GM21529 (cell line): ENCODE results near the gene MGAT4A.

Experiments used
- ATAC-seq: cut with Tn5 transposase; IDR thresholded peaks from one replicate; pipeline ENCODE4 v1.9.1; 2021; ENCODE audit not compliant: unreplicated experiment

Gene MGAT4A

DNA sequence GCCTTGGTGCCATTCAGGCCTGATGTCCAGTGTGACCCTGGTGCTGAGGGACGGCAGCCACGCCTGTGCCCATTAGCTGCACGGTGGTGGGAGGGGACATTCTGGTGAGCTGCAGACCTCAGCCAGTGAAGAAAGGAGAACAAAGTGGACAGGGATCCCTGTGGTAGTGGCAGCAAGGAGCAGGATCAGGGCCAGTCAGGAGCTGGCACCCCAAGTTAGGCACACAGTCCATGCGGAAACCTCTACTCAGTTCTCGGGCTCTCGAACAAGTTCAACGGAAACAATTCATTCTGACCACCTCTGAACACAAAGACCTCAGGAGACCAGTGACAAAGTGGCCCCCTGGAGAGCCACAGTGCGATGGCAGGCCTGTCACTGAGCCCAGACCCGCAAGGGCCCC, 152.7 kb downstream of the MGAT4A start:
- no peak for ATAC-seq

DNA sequence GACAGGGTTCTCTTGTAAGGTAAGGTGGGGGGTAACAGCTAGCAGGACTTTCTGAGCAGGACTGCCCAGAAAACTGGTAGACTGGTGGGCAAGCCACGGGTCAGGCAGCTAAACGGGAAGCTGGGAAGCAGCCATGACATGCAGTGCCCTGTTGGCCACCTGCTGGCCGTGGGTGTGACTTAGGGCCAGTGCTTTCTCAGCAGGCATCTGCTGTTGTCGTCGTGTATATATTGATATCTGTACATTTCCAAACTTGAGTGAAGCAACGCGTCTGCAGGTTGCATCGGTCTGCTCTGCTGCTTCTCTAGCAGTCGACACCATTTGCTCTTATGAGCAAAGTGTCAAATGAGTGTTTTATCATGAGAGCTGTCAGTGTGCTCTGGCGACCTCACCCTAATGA, 153.6 kb downstream of the MGAT4A start:
- ATAC-seq: no peak

DNA sequence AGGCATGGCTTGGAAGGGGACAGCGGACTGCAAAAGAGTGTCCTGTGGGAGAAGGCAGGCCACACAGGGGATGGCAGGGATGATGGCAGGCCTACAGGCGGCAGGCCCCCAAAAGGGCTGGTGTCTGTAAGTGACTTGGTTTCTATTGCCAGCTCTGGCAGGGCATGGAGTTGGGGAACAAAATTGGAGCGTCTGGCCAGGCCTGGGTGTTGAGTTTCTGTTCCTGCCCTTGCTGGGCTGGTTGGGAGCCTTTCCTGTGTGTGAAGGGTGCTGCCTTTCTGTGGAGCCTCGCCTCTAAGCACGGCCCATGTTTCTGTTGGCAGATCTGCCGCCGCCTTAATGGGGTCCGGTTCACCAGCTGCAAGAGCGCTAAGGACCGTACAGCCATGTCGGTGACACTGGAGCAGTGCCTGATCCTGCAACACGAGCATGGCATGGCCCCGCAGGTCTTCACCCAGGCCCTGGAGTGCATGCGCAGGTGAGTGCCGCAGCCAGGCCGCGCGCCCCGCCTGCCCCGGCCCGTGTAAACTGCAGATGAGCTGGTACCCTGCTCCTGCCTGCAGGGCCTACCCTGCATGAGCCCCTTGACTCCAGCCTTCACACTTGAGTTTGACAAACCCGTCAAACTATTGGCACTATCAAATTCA, 154.1 kb downstream of the MGAT4A start:
- no peak for ATAC-seq

GRCh38 chr2:98573426-98573825, 157.5 kb downstream of the MGAT4A start:
- ATAC-seq: no peak

DNA sequence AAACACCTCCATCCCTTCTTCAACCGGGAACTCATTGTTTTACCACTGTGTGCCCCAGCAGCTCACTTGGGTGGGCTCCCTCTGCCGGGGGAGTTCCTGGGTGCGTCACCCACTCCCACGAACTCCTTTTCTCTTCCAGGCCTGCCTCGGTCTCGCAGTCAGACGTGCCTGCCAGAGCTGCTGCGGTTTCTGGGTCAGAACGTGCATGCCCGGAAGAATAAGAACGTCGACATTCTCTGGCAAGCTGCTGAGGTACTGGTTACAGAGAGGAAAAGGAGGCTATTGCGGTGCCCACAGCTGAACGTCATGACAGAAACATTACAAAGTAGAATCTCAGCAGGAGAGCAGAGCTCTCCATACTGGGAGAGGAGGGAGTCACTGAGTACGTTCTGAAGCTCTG, 158.3 kb downstream of the MGAT4A start:
- no peak for ATAC-seq

- no peak for ATAC-seq
Observed at GRCh38 chr2:98572211-98572610, 158.7 kb downstream of the MGAT4A start.

- ATAC-seq: no peak
Observed at GRCh38 chr2:98571796-98572195, 159.1 kb downstream of the MGAT4A start.

DNA sequence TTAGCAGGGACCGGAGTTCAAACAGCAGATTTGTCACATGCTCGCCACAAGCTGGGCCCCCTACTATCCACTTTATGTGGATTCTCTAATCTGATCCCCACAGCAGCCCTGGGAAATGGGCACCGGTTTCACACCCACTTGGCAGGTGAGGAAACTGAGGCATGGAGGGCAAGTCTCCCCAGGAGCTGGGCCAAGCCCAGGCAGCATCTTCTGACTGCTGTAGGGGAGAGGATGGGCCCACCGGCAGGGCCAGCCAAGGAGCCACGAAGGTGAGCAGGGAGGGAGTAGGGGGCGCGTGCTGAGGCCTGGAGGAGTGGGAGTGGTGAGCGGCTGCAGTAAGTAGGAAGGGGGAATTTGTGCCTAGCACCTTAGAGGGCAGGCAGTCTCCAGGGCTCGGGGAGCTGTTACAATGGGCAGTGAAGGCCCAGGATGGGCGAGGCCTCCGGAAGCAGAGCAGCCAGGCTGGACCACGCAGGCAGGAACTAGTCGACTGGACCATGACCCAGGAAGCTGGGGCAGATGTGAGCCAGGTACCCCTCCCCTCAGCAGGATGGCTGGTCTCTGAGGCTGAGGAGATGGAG, 159.7 kb downstream of the MGAT4A start:
- no peak for ATAC-seq

DNA sequence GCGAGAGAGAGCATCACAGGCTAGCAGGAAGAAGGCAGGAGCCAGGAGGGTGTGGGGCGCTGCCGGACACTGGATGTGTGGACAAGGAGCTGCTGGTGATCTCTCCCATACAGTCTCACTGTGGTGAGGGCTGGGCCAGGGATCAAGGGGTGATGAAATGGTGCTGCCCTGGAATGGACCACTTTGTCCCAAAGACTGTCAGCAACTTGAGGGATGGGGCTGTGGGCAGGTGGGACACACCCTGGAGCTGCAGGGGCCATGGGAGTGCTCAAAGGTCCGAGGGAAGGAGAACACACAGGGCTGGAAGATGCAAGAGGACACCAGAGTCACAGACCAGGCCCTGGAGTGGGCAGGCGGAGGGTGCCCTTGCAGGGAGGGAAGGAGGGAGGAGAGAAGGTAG, 160.6 kb downstream of the MGAT4A start:
- no peak for ATAC-seq

DNA sequence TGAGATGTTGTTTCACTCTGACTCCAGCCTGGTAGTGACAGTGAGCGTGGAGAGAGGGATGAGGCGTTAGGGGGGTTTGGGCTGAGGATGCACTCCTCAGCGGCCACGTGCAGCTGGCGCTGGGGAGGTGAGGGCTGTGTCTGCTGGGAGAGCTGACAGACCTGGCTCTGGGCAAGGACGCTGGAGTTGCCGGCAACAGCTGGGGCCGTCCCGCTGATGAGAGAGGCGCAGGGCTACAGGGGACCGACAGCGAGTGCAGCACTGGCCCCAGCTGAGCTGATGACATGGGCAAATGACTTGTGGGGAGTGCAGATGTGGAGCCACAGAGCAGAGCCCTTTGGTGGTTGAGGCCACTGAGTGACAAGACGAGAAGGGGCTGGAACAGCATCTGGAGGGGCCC, 161.0 kb downstream of the MGAT4A start:
- no peak for ATAC-seq

- no peak for ATAC-seq
Observed at GRCh38 chr2:98569197-98569793, 161.6 kb downstream of the MGAT4A start.
